Erythroblast (primary cell): ENCODE data around the gene TMEM161A.
"Not testable (repeated sequence)": the region's sequence is repeated elsewhere in the genome, so short reads cannot be mapped to it uniquely, and the experiment has no call there.

Experiments
- DNase-seq, 2 experiments: peaks; one replicate each; lab custom pipeline; 2025; lab: John Stamatoyannopoulos, UW
- GATA1 ChIP-seq: IDR thresholded peaks from 2 replicates; pipeline ENCODE4 v1.6.1; 2011; ENCODE audit warnings: low read depth, mild to moderate bottlenecking, control low read depth, low read length, moderate library complexity
- POLR2A ChIP-seq: IDR thresholded peaks from 2 replicates; pipeline ENCODE4 v1.6.1; 2011; ENCODE audit warnings: mild to moderate bottlenecking, low read length

Gene TMEM161A

GRCh38 chr19:19145684-19146608 lies 7.7 kb upstream of the TMEM161A start:
- peak; percentile 72 to 89 for DNase-seq
- TF ChIP-seq GATA1, result no peak

GRCh38 chr19:19145281-19145680 lies 7.0 kb upstream of the TMEM161A start:
- no peak for TF ChIP-seq POLR2A
- no peak for TF ChIP-seq GATA1
- no peak for DNase-seq

GRCh38 chr19:19142347-19142746 lies 4.1 kb upstream of the TMEM161A start:
- no peak for DNase-seq
- TF ChIP-seq GATA1 (no peak), POLR2A (no peak)

GRCh38 chr19:19140476-19140875 lies 2.2 kb upstream of the TMEM161A start:
- TF ChIP-seq GATA1, result no peak
- TF ChIP-seq POLR2A, result no peak
- DNase-seq, result no peak

GRCh38 chr19:19139876-19140229 lies 1.6 kb upstream of the TMEM161A start:
- DNase-seq, result no peak
- no peak for TF ChIP-seq GATA1
- TF ChIP-seq POLR2A, result no peak

- peak in 1 of 2 experiments; percentile 44 for DNase-seq
These were observed 646 bp downstream of the TMEM161A start for GRCh38 chr19:19137556-19138108.

GRCh38 chr19:19135713-19136112 lies 2.6 kb downstream of the TMEM161A start:
- DNase-seq, result not testable (repeated sequence)

More at GRCh38 chr19:19137556-19138108, 646 bp downstream of the TMEM161A start:
- TF ChIP-seq GATA1 (no peak), POLR2A (no peak)

- no peak for DNase-seq
These were observed 3.6 kb downstream of the TMEM161A start for GRCh38 chr19:19134687-19135158.

GRCh38 chr19:19133985-19134384 lies 4.3 kb downstream of the TMEM161A start:
- TF ChIP-seq POLR2A, result no peak
- TF ChIP-seq GATA1, result no peak
- no peak for DNase-seq

More at GRCh38 chr19:19134687-19135158, 3.6 kb downstream of the TMEM161A start:
- no peak for TF ChIP-seq GATA1
- TF ChIP-seq POLR2A, result no peak

- DNase-seq, result no peak
- no peak for TF ChIP-seq GATA1
- TF ChIP-seq POLR2A, result no peak
These were observed 5.4 kb downstream of the TMEM161A start for GRCh38 chr19:19132912-19133311.

- TF ChIP-seq GATA1, result no peak
- TF ChIP-seq POLR2A, result no peak
- no peak for DNase-seq
These were observed 6.3 kb downstream of the TMEM161A start for GRCh38 chr19:19131989-19132388.

GRCh38 chr19:19126102-19126501 lies 12.2 kb downstream of the TMEM161A start:
- DNase-seq, result no peak
- TF ChIP-seq GATA1 (no peak), POLR2A (no peak)

- TF ChIP-seq POLR2A, result no peak
- TF ChIP-seq GATA1, result no peak
- DNase-seq, result no peak
These were observed 14.9 kb downstream of the TMEM161A start for GRCh38 chr19:19123386-19123785.

- no peak for DNase-seq
- TF ChIP-seq GATA1 (no peak), POLR2A (no peak)
These were observed 15.4 kb downstream of the TMEM161A start for GRCh38 chr19:19122902-19123301.
